CD14-positive monocyte (primary cell): ENCODE results near the gene RAB18. TPM values are rescaled to one million over a fixed set of nuclear protein-coding genes. Genes with fewer than 3 reads are reported as not detected.

Source experiments
- DNase-seq, 3 donors: peaks; one replicate each; pipeline ENCODE4 v3.0.0-alpha.2; 2011 to 2022
- H2AFZ ChIP-seq: 2 replicates; pipeline ENCODE4 v1.6.0; 2012; ENCODE audit warnings: mild to moderate bottlenecking, low read depth, low read length, inconsistent platforms; ENCODE audit not compliant: insufficient read depth, poor library complexity, severe bottlenecking
- H3K27ac ChIP-seq, 2 donors: 1 replicate in 1 of 2; 2 replicates in 1 of 2; pipeline ENCODE4 v1.5.1; 2012 to 2013; ENCODE audit warnings: low read length in 2 of 2, control low read depth in 1 of 2, inconsistent platforms in 1 of 2, low read depth in 1 of 2, mild to moderate bottlenecking in 1 of 2
- H3K27me3 ChIP-seq, 2 donors: one replicate each; pipeline versions ENCODE4 v1.6.0 to v1.6.1; 2011 to 2013; ENCODE audit warnings: low read length in 2 of 2; ENCODE audit not compliant: control insufficient read depth in 2 of 2, insufficient read depth in 2 of 2
- H3K36me3 ChIP-seq, 2 donors: replicated peaks in 1 of 2; 1 replicate in 1 of 2; 2 replicates in 1 of 2; pipeline versions ENCODE4 v1.5.1 to v1.6.1; 2012 to 2013; ENCODE audit warnings: low read length in 2 of 2, control low read depth in 1 of 2, inconsistent platforms in 1 of 2, mild to moderate bottlenecking in 1 of 2; ENCODE audit not compliant: insufficient read depth in 2 of 2, control insufficient read depth in 1 of 2
- H3K4me1 ChIP-seq, 2 donors: 1 replicate in 1 of 2; 2 replicates in 1 of 2; pipeline versions ENCODE4 v1.5.1 to v1.6.1; 2012 to 2013; ENCODE audit warnings: low read length in 2 of 2, control low read depth in 1 of 2, inconsistent platforms in 1 of 2, mild to moderate bottlenecking in 1 of 2, moderate library complexity in 1 of 2; ENCODE audit not compliant: insufficient read depth in 2 of 2, control insufficient read depth in 1 of 2
- H3K4me2 ChIP-seq: replicated peaks from 2 replicates; pipeline ENCODE3; 2012; ENCODE audit warnings: low read length, moderate library complexity, mild to moderate bottlenecking; ENCODE audit not compliant: poor library complexity, severe bottlenecking; ENCODE audit errors: extremely low read depth
- H3K4me3 ChIP-seq, 3 experiments: fragments of 200-600 bp in 1 of 3; sonication (generic) in 1 of 3; replicated peaks in 1 of 3; 1 replicate in 2 of 3; 2 replicates in 1 of 3; pipeline ENCODE4 v1.5.1; 2011 to 2013; ENCODE audit warnings: low read length in 3 of 3, mild to moderate bottlenecking in 3 of 3, control low read depth in 2 of 3, low read depth in 2 of 3, inconsistent platforms in 1 of 3, moderate library complexity in 1 of 3
- H3K79me2 ChIP-seq: 2 replicates; pipeline ENCODE4 v1.6.0; 2012; ENCODE audit warnings: mild to moderate bottlenecking, control low read depth, inconsistent platforms, low read length, moderate library complexity; ENCODE audit not compliant: insufficient read depth
- H3K9ac ChIP-seq: 2 replicates; pipeline ENCODE4 v1.6.0; 2017; ENCODE audit warnings: low read length, mild to moderate bottlenecking; ENCODE audit not compliant: insufficient read depth, poor library complexity, severe bottlenecking
- H3K9me3 ChIP-seq, 2 donors: replicated peaks in 1 of 2; 1 replicate in 1 of 2; 2 replicates in 1 of 2; pipeline versions ENCODE4 v1.5.1 to v1.6.1; 2012 to 2013; ENCODE audit warnings: low read length in 2 of 2, control low read depth in 1 of 2; ENCODE audit not compliant: control insufficient read depth in 1 of 2, insufficient read depth in 1 of 2
- H4K20me1 ChIP-seq: 2 replicates; pipeline ENCODE4 v1.6.0; 2012; ENCODE audit warnings: mild to moderate bottlenecking, low read length, control low read depth, moderate library complexity; ENCODE audit not compliant: insufficient read depth
- H3K27ac Mint-ChIP-seq, 7 donors: one replicate each; pipeline ENCODE4 v1.8.0; 2020; ENCODE audit warnings: mild to moderate bottlenecking in 7 of 7, mixed read lengths in 7 of 7, moderate library complexity in 6 of 7, inconsistent platforms in 2 of 7
- H3K27me3 Mint-ChIP-seq, 3 donors: one replicate each; pipeline ENCODE4 v1.8.0; 2021 to 2022; ENCODE audit warnings: low read depth in 3 of 3, mild to moderate bottlenecking in 3 of 3, mixed read lengths in 3 of 3, moderate library complexity in 3 of 3, inconsistent platforms in 1 of 3
- H3K36me3 Mint-ChIP-seq, 2 donors: one replicate each; pipeline ENCODE4 v1.8.0; 2020; ENCODE audit warnings: mixed read lengths in 2 of 2, inconsistent platforms in 1 of 2, mild to moderate bottlenecking in 1 of 2
- H3K4me1 Mint-ChIP-seq: one replicate; pipeline ENCODE4 v1.8.0; 2020; ENCODE audit warnings: mild to moderate bottlenecking, mixed read lengths
- H3K4me3 Mint-ChIP-seq, 2 donors: one replicate each; pipeline ENCODE4 v1.8.0; 2020; ENCODE audit warnings: mild to moderate bottlenecking in 2 of 2, mixed read lengths in 2 of 2, moderate library complexity in 1 of 2
- H3K9me3 Mint-ChIP-seq, 7 donors: one replicate each; pipeline ENCODE4 v1.8.0; 2020 to 2022; ENCODE audit warnings: mixed read lengths in 7 of 7, mild to moderate bottlenecking in 6 of 7, moderate library complexity in 6 of 7, inconsistent platforms in 2 of 7
- CTCF ChIP-seq: fragments of 200-600 bp; IDR thresholded peaks from one replicate; pipeline ENCODE4 v1.8.0; 2022; ENCODE audit warnings: antibody characterized with exemption, mild to moderate bottlenecking
- WGBS: methylation state at CpG from one replicate; pipeline ENCODE4 v1.1.5; 2013; ENCODE audit warnings: missing lambda C conversion rate; ENCODE audit not compliant: insufficient coverage; 5-methylcytosine and 5-hydroxymethylcytosine counted together
- intact Hi-C, 2 donors: fragments of 100-400 bp; cut with micrococcal nuclease; formaldehyde crosslinking; loops; one replicate each; pipeline versions ENCODE4 v1.15.0 to v1.15.1; 2023
- polyA plus RNA-seq, 3 donors: library from polyadenylated mRNA; depleted of rRNA in 1 of 3; unstranded in 2 of 3; stranded (reverse) in 1 of 3; fragments of 300-500 nt in 2 of 3; fragments of >200 nt in 1 of 3; fragmentation: Illumina TruSeq in 2 of 3; gene quantifications; 1 replicate in 2 of 3; 2 replicates in 1 of 3; pipeline ENCODE4 v1.2.3, GENCODE V29; 2012 to 2021

The RAB18 gene
- polyA plus RNA-seq, 3 donors: 22.1 to 133 (median 117) TPM

GRCh38 chr10:27485986-27486385 lies 18.1 kb upstream of the RAB18 start:
- H3K4me1 Mint-ChIP-seq: peaks cover 29% of the 10 kb centered on the region
- WGBS: 50% methylated on average over 1 of the region's 2 CpGs
- H3K27ac Mint-ChIP-seq: no peak overlapping the region
- no peaks in the 10 kb centered on the region for H3K27me3 ChIP-seq
- no peak overlapping the region for H3K9ac ChIP-seq
- H3K27ac ChIP-seq: no peak overlapping the region
- H3K9me3 Mint-ChIP-seq: peaks cover 4 to 13% (median 10%) of the 10 kb centered on the region in 7 donors
- no peaks in the 10 kb centered on the region for H3K36me3 ChIP-seq
- H3K4me1 ChIP-seq: peaks cover 21 to 23% of the 10 kb centered on the region in 2 donors
- no peak overlapping the region for H3K4me2 ChIP-seq
- no peaks in the 10 kb centered on the region for H3K79me2 ChIP-seq
- H3K4me3 Mint-ChIP-seq: no peak overlapping the region
- no peak for TF ChIP-seq CTCF
- no peaks in the 10 kb centered on the region for H4K20me1 ChIP-seq
- H2AFZ ChIP-seq: no peak overlapping the region
- H3K36me3 Mint-ChIP-seq: peaks cover 0 to 4% of the 10 kb centered on the region in 2 donors
- no peak for DNase-seq
- intact Hi-C loops: no loop called here
- H3K27me3 Mint-ChIP-seq: peaks cover 0 to 2% (median 0%) of the 10 kb centered on the region in 3 donors
- H3K9me3 ChIP-seq: peaks cover 4% of the 10 kb centered on the region in 2 donors
- H3K4me3 ChIP-seq: no peak overlapping the region

DNA sequence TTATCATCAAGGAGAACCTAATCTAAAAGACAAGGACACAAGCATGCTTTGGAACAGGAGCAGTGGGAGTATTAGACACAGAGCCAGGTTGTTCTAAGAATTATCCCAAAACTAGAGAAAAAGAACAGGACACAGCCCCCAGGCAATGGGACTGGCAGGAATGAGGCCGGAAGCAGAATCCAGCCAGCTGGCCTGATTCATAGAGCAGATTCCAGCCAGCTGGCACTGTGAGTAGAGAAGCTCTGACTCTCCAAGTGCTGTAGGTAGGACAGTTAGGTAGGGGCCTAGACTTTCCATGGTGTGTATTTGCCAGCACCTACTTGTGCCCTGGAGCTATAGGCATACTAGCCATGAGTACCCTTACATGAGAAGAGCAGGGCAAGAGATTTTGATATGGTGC lies 13.3 kb upstream of the RAB18 start:
- Histone ChIP-seq H3K9me3 (peaks cover 12 to 13% of the 10 kb centered on the region in 2 donors), H3K27me3 (no peaks in the 10 kb centered on the region), H3K4me2 (no peak overlapping the region), H3K27ac (no peak overlapping the region), H4K20me1 (no peaks in the 10 kb centered on the region), H2AFZ (no peak overlapping the region), H3K9ac (no peak overlapping the region), H3K79me2 (no peaks in the 10 kb centered on the region), H3K36me3 (no peaks in the 10 kb centered on the region), H3K4me1 (peaks cover 0 to 7% of the 10 kb centered on the region in 2 donors), H3K4me3 (no peak overlapping the region)
- Mint-ChIP-seq H3K27ac (peak overlapping the region in 1 of 7 donors; percentile 66), H3K36me3 (peaks cover 5 to 7% of the 10 kb centered on the region in 2 donors), H3K4me3 (no peak overlapping the region), H3K9me3 (peaks cover 10 to 21% (median 17%) of the 10 kb centered on the region in 7 donors), H3K27me3 (peaks cover 0 to 2% (median 0%) of the 10 kb centered on the region in 3 donors), H3K4me1 (peaks cover 15% of the 10 kb centered on the region)
- 100% methylated on average over 1 of the region's 1 CpG for WGBS
- TF ChIP-seq CTCF: no peak
- DNase-seq: no peak
- intact Hi-C loops: no loop called here
